Measurements from ENCODE around the gene ANXA3. TPM values are rescaled to one million over a fixed set of nuclear protein-coding genes. Genes with fewer than 3 reads are reported as not detected.
"Not testable (repeated sequence)": the region's sequence is repeated elsewhere in the genome, so short reads cannot be mapped to it uniquely, and the experiment has no call there.

ANXA3 gene, protein sequence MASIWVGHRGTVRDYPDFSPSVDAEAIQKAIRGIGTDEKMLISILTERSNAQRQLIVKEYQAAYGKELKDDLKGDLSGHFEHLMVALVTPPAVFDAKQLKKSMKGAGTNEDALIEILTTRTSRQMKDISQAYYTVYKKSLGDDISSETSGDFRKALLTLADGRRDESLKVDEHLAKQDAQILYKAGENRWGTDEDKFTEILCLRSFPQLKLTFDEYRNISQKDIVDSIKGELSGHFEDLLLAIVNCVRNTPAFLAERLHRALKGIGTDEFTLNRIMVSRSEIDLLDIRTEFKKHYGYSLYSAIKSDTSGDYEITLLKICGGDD
- total RNA-seq: 100 to 1,000 TPM in 2 of 4 donors, 10 to 100 TPM in 2; 29.7 to 170 (median 95.7) TPM

GRCh38 chr4:78551420-78552351, at the start of gene ANXA3:
ANXA3 (plus strand) TSS chr4:78551770; CDS start chr4:78554474, 2,704 bp downstream.
- Histone ChIP-seq H3K36me3 (no peaks in the 10 kb centered on the region), H3K27ac (peak within 1 kb of the TSS; percentile 78 to 94 (median 88)), H3K9me3 (no peaks in the 10 kb centered on the region), H3K4me1 (peaks cover 0 to 29% (median 12%) of the 10 kb centered on the region in 4 donors), H3K27me3 (peaks cover 0 to 7% of the 10 kb centered on the region in 2 donors), H3K4me3 (peak within 1 kb of the TSS; percentile 40 to 66 (median 64))
- TF ChIP-seq, protein P1, sequence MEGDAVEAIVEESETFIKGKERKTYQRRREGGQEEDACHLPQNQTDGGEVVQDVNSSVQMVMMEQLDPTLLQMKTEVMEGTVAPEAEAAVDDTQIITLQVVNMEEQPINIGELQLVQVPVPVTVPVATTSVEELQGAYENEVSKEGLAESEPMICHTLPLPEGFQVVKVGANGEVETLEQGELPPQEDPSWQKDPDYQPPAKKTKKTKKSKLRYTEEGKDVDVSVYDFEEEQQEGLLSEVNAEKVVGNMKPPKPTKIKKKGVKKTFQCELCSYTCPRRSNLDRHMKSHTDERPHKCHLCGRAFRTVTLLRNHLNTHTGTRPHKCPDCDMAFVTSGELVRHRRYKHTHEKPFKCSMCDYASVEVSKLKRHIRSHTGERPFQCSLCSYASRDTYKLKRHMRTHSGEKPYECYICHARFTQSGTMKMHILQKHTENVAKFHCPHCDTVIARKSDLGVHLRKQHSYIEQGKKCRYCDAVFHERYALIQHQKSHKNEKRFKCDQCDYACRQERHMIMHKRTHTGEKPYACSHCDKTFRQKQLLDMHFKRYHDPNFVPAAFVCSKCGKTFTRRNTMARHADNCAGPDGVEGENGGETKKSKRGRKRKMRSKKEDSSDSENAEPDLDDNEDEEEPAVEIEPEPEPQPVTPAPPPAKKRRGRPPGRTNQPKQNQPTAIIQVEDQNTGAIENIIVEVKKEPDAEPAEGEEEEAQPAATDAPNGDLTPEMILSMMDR (IDR thresholded peaks at IDR 0.05): no peak
- peak in 1 of 2 donors; percentile 15 for TF ChIP-seq EP300 (IDR thresholded peaks at IDR 0.05)
- peak in 1 of 2 donors; percentile 33 for TF ChIP-seq POLR2A (IDR thresholded peaks at IDR 0.05)
- DNase-seq (ENCODE audit: low spot score in 2 of 2): no peak
- WGBS, 2 donors: 9 to 14% methylated on average over 35 to 53 of the region's 65 CpGs

DNA sequence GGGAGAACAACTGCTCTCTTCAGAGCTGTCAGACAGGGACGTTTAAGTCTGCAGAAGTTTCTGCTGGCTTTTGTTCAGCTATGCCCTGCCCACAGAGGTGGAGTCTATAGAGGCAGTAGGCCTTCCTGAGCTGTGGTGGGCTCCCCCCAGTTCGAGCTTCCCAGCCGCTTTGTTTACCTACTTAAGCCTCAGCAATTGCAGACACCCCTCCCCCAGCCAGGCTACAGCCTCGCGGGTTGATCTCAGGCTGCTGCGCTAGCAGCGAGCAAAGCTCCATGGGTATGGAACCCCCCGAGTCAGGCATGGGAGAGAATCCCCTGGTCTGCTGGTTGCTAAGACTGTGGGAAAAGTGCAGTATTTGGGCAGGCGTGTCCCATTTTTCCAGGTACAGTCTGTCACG, 45.3 kb upstream of the ANXA3 start:
- not testable (repeated sequence) for H3K4me1 ChIP-seq; H3K27ac ChIP-seq; H3K9me3 ChIP-seq; DNase-seq (ENCODE audit: low spot score in 2 of 2); H3K36me3 ChIP-seq; H3K27me3 ChIP-seq; H3K4me3 ChIP-seq
- 73% methylated on average over 10 of the region's 10 CpGs for WGBS, 2 donors

DNA sequence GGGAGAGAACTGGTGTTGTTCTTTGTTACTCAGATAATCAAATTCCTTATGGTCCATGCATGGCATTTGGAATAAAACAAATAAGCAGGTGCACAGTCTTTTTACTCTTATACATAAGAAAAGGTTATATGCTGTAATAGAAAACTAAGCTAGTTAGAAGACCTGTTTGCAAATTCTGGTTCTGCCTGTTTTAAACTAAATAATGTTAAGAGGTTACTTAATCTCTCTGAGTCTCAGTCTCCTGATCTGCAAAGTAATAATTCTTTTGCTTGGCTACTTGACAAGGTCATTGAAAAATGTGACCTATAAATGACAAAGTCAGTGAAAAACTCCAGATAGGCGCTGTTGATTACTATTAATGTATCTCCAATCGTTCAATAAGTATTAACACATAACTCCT, 42.5 kb upstream of the ANXA3 start:
- Histone ChIP-seq H3K27ac (no peak overlapping the region), H3K9me3 (no peaks in the 10 kb centered on the region), H3K4me1 (no peaks in the 10 kb centered on the region), H3K36me3 (no peaks in the 10 kb centered on the region), H3K4me3 (no peak overlapping the region), H3K27me3 (no peaks in the 10 kb centered on the region)
- WGBS, 2 donors: 74 to 84% methylated on average over 2 of the region's 2 CpGs
- TF ChIP-seq, protein P1 (IDR thresholded peaks at IDR 0.05): no peak
- no peak for TF ChIP-seq POLR2A (IDR thresholded peaks at IDR 0.05)
- TF ChIP-seq EP300 (IDR thresholded peaks at IDR 0.05): no peak
- no peak for DNase-seq (ENCODE audit: low spot score in 2 of 2)

DNA sequence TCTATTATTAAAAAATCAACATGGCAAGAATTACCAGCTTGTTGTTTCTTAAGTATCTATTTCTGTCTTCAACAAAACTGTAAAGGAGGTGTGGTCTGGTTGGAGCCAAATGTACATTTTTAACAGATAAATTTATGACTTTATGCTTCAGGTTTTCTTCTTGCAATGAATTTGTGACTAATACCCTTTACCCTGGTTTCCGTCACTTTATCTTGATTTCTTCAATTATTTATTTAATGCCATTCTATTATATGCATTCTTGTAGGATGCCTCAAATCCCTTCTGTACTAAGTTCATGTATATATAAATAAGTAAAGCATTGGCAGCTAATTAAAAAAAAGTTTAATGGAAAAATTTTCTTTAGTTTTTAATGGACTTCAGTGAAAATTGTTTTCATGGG, 41.5 kb upstream of the ANXA3 start:
- Histone ChIP-seq H3K9me3 (no peaks in the 10 kb centered on the region), H3K4me1 (no peaks in the 10 kb centered on the region), H3K4me3 (no peak overlapping the region), H3K36me3 (no peaks in the 10 kb centered on the region), H3K27me3 (no peaks in the 10 kb centered on the region), H3K27ac (no peak overlapping the region)
- TF ChIP-seq POLR2A (IDR thresholded peaks at IDR 0.05) (no peak), EP300 (IDR thresholded peaks at IDR 0.05) (no peak)
- TF ChIP-seq, protein P1 (IDR thresholded peaks at IDR 0.05): no peak
- no peak for DNase-seq (ENCODE audit: low spot score in 2 of 2)
- WGBS, 2 donors: 53 to 73% methylated on average over 1 of the region's 1 CpG

- H3K27ac ChIP-seq: no peak overlapping the region
- H3K9me3 ChIP-seq: no peaks in the 10 kb centered on the region
- DNase-seq (ENCODE audit: low spot score in 2 of 2): no peak
- no peak overlapping the region for H3K4me3 ChIP-seq
- no peaks in the 10 kb centered on the region for H3K36me3 ChIP-seq
- H3K27me3 ChIP-seq: no peaks in the 10 kb centered on the region
- TF ChIP-seq EP300 (IDR thresholded peaks at IDR 0.05): no peak
- TF ChIP-seq POLR2A (IDR thresholded peaks at IDR 0.05): no peak
- TF ChIP-seq, protein P1 (IDR thresholded peaks at IDR 0.05): no peak
- H3K4me1 ChIP-seq: no peaks in the 10 kb centered on the region
- 11 to 18% methylated on average over 1 of the region's 1 CpG for WGBS, 2 donors
Observed at GRCh38 chr4:78510681-78511080, 40.9 kb upstream of the ANXA3 start.

All from tibial nerve (tissue), 4 donors.